Cerebellar cortex (tissue), 1 donor: ENCODE results near the gene SHANK3.

ENCODE experiments used
- DNase-seq: peaks from one replicate; pipeline ENCODE4 v3.0.0-alpha.2; 2015; ENCODE audit warnings: low spot score

SHANK3 gene

DNA sequence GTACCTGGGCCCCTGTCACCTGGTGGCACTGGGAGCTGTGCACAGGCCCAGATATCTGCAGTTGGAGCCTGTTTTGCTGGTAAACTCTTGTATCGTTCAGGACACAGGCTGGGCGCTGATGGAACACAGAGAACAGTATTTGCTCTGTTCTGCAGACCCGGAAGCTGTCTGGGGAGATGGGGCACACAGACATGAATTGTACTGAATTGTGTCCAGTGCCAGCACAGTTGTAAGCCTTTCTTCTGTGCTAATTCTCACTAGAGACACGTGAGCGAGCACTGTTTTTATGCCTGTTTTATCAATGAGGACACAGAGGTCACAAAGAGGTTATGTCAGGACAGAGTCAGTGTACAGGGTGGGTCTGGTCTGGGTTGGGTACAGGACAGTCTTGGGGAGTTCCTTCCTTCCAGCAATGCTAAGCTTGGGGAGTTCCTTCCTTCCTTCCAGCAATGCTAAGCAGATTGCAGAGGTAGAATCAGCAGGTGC is 41.0 kb downstream of the SHANK3 start:
- DNase-seq = no peak

GRCh38 chr22:50714150-50714549 is 41.5 kb downstream of the SHANK3 start:
- no peak for DNase-seq

GRCh38 chr22:50714631-50715179 is 42.1 kb downstream of the SHANK3 start:
- no peak for DNase-seq

GRCh38 chr22:50715250-50715649 is 42.6 kb downstream of the SHANK3 start:
- DNase-seq = no peak

GRCh38 chr22:50715776-50716175 is 43.2 kb downstream of the SHANK3 start:
- DNase-seq = no peak

GRCh38 chr22:50716290-50717024 is 43.8 kb downstream of the SHANK3 start:
- DNase-seq = no peak

GRCh38 chr22:50717709-50718351 is 45.2 kb downstream of the SHANK3 start:
- peak; percentile 59 for DNase-seq

DNA sequence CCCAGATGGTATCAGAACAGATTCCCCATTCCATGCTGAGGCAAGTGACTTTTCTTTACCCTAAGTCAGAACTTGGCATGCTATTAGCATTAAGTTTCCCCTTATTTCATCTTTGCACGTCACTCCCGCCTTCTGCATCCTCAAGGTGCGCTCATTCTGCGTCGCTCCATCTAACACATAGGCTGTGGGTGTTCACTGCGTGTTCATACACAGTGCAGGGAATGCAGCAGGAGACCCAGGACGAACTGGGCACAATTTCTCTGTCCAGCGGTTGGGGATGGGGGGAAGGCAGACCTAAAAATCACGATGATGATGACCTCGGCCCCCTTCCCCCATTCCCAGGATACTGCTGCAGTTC is 45.7 kb downstream of the SHANK3 start:
- DNase-seq = no peak

DNA sequence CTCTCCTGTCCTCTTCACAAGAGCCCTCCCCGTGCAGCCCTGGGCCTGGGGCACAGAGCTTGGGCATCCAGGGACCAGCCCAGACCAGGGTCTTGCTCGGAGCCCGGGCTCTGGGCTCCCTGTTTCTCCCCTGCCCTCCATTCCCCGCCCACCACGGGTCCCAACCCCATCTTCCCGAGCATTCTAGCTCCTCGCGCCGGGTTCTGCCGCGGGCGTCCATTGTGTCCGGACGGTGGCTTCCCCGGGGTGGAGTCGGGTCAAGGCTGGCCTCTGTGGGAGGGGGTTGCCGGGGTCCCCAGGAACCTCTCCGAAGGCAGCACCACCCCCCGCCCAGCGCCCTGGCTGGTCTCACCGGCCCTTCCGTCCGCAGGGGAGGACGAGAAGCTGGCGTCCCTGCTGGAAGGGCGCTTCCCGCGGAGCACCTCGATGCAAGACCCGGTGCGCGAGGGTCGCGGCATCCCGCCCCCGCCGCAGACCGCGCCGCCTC is 47.2 kb downstream of the SHANK3 start:
- no peak for DNase-seq

- no peak for DNase-seq
Measured at GRCh38 chr22:50720301-50721256, 48.0 kb downstream of the SHANK3 start.

- DNase-seq = no peak
Measured at GRCh38 chr22:50721257-50721844, 48.7 kb downstream of the SHANK3 start.

DNA sequence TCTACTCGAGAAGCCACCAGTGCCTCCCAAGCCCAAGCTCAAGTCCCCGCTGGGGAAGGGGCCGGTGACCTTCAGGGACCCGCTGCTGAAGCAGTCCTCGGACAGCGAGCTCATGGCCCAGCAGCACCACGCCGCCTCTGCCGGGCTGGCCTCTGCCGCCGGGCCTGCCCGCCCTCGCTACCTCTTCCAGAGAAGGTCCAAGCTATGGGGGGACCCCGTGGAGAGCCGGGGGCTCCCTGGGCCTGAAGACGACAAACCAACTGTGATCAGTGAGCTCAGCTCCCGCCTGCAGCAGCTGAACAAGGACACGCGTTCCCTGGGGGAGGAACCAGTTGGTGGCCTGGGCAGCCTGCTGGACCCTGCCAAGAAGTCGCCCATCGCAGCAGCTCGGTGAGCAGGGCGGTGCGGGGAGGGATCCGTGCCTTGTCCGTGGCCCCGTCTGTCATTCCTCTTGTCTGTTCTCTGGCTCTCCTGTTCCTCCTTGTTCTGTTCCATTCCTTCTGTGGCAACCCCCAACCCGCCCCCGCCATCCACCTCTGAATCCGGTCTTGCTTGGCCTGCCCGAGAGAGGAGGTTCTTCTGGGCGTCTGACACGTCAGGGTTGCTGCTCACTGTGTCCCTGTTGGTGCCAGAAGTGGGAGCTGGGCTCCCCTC is 49.6 kb downstream of the SHANK3 start:
- no peak for DNase-seq
